ENCODE results near the gene POLR3C. TPM values are rescaled to one million over a fixed set of nuclear protein-coding genes. Genes with fewer than 3 reads are reported as not detected.

POLR3C gene
- total and polyA plus RNA-seq, 2 experiments from 2014 or later = 15.1 to 23.9 TPM

GRCh38 chr1:145877923-145878486, 54.0 kb downstream of the POLR3C start:
- peaks cover 22% of the 10 kb centered on the region for H3K4me1 Mint-ChIP-seq
- H3K9me3 Mint-ChIP-seq = 0 out of 3 replicates have a peak, but pooled peaks cover under 1% of the 10 kb centered on the region

More at GRCh38 chr1:145877923-145878486, 54.0 kb downstream of the POLR3C start:
- H3K36me3 Mint-ChIP-seq (ENCODE audit: low read depth) = no peaks in the 10 kb centered on the region
- H3K27me3 ChIP-seq (ENCODE audit: insufficient read depth) = peaks cover 15% of the 10 kb centered on the region
- TF ChIP-seq ETS1 (IDR thresholded peaks at IDR 0.05) (no peak), CREB1 (CRISPR knock-in tag; IDR thresholded peaks at IDR 0.05; ENCODE audit: low read depth) (no peak), EZH2phosphoT487 (IDR thresholded peaks at IDR 0.05; ENCODE audit: unreplicated experiment) (no peak), STAT1 (IDR thresholded peaks at IDR 0.05; ENCODE audit: unreplicated experiment) (no peak), NANOG (IDR thresholded peaks at IDR 0.05; ENCODE audit: borderline replicate concordance) (no peak), CTCF (conservative IDR thresholded peaks at IDR 0.05; ENCODE audit: low read depth in 2 of 2) (no peak), ZNF331 (CRISPR knock-in tag; IDR thresholded peaks at IDR 0.05; ENCODE audit: low read depth) (no peak), EZH2 (IDR thresholded peaks at IDR 0.05; ENCODE audit: low read depth, unreplicated experiment) (no peak), REST (IDR thresholded peaks at IDR 0.05; ENCODE audit: unreplicated experiment) (no peak), JUNB (IDR thresholded peaks at IDR 0.05; ENCODE audit: unreplicated experiment) (no peak)
- H3K4me3 ChIP-seq = no peak overlapping the region
- no peak overlapping the region for H2AFZ ChIP-seq
- H3K9me2 ChIP-seq (ENCODE audit: insufficient read depth) = no peaks in the 10 kb centered on the region
- H3K4me2 ChIP-seq = no peak overlapping the region
- no peak for DNase-seq (ENCODE audit: low spot score)
- no peaks in the 10 kb centered on the region for H3K36me3 ChIP-seq (ENCODE audit: insufficient read depth)
- H4K20me1 ChIP-seq (replicated peaks; ENCODE audit: insufficient read depth) = no peaks in the 10 kb centered on the region
- H3K79me2 ChIP-seq (replicated peaks; ENCODE audit: insufficient read depth) = no peaks in the 10 kb centered on the region
- no peak overlapping the region for H3K27ac ChIP-seq (ENCODE audit: low read depth)
- no peak for ATAC-seq
- H3F3A ChIP-seq (replicated peaks; ENCODE audit: low read depth) = 0 out of 2 replicates have a peak, but pooled peaks cover 2% of the 10 kb centered on the region
- H3K4me1 ChIP-seq (ENCODE audit: insufficient read depth) = peaks cover 12% of the 10 kb centered on the region
- peaks cover 14% of the 10 kb centered on the region for H3K27me3 Mint-ChIP-seq (ENCODE audit: insufficient read depth, low read depth, poor library complexity)
- no peak overlapping the region for H3K4me3 Mint-ChIP-seq
- H3K27ac Mint-ChIP-seq = no peak overlapping the region

Data from GM23338 (cell line).